H1 (cell line): ENCODE measurements around the gene NAA38. TPM values are rescaled to one million over a fixed set of nuclear protein-coding genes. Genes with fewer than 3 reads are reported as not detected.

Experiments used
- BCL11A ChIP-seq, 2 experiments: IDR thresholded peaks; one replicate each; pipeline ENCODE4 v1.6.1; 2011; ENCODE audit warnings: low read depth in 2 of 2, low read length in 2 of 2, mild to moderate bottlenecking in 2 of 2
- CEBPB ChIP-seq: IDR thresholded peaks from 2 replicates; pipeline ENCODE4 v1.6.1; 2012; ENCODE audit warnings: low read depth, low read length
- EP300 ChIP-seq, 2 experiments: IDR thresholded peaks; 1 replicate in 1 of 2; 2 replicates in 1 of 2; pipeline ENCODE4 v1.6.1; 2011 to 2012; ENCODE audit warnings: low read depth in 2 of 2, low read length in 2 of 2, mild to moderate bottlenecking in 2 of 2, borderline replicate concordance in 1 of 2, inconsistent platforms in 1 of 2, moderate library complexity in 1 of 2
- EZH2 ChIP-seq: fragments of 200-600 bp; sonication (generic); IDR thresholded peaks from 2 replicates; pipeline ENCODE4 v1.7.1; 2012; ENCODE audit warnings: low read depth, mild to moderate bottlenecking, moderate library complexity, low read length, inconsistent platforms; ENCODE audit not compliant: severe bottlenecking
- HDAC2 ChIP-seq, 2 experiments: fragments of 300-600 bp in 1 of 2; sonication (generic) in 1 of 2; IDR thresholded peaks; 2 replicates each; pipeline ENCODE4 v1.6.1; 2011 to 2012; ENCODE audit warnings: low read depth in 2 of 2, low read length in 2 of 2, mild to moderate bottlenecking in 2 of 2, moderate library complexity in 2 of 2, borderline replicate concordance in 1 of 2, inconsistent platforms in 1 of 2
- JUND ChIP-seq: IDR thresholded peaks from 2 replicates; pipeline ENCODE4 v1.6.1; 2011; ENCODE audit warnings: mild to moderate bottlenecking, improper control_type of control experiment, low read length
- KDM5A ChIP-seq: fragments of 200-600 bp; IDR thresholded peaks from 2 replicates; pipeline ENCODE4 v1.7.1; 2012; ENCODE audit warnings: mild to moderate bottlenecking, low read length, inconsistent platforms, mixed read lengths
- POU5F1 ChIP-seq: IDR thresholded peaks from 2 replicates; pipeline ENCODE4 v1.6.1; 2011; ENCODE audit warnings: low read depth, mild to moderate bottlenecking, low read length, moderate library complexity
- RBBP5 ChIP-seq: IDR thresholded peaks from 2 replicates; pipeline ENCODE4 v1.7.1; 2012; ENCODE audit warnings: low read depth, mild to moderate bottlenecking, inconsistent platforms, low read length, moderate library complexity, borderline replicate concordance
- SIN3A ChIP-seq, 2 experiments: IDR thresholded peaks in 1 of 2; conservative IDR thresholded peaks in 1 of 2; 2 replicates each; pipeline ENCODE4 v1.6.1; 2011 to 2012; ENCODE audit warnings: low read length in 2 of 2, improper control_type of control experiment in 1 of 2, low read depth in 1 of 2, mild to moderate bottlenecking in 1 of 2
- SIRT6 ChIP-seq: IDR thresholded peaks from one replicate; pipeline ENCODE4 v1.7.1; 2012; ENCODE audit warnings: low read length, inconsistent platforms
- SIX5 ChIP-seq: IDR thresholded peaks from 2 replicates; pipeline ENCODE4 v1.6.1; 2011; ENCODE audit warnings: mild to moderate bottlenecking, low read depth, low read length
- SP1 ChIP-seq: IDR thresholded peaks from 2 replicates; pipeline ENCODE4 v1.6.1; 2011; ENCODE audit warnings: low read depth, low read length
- SP2 ChIP-seq: IDR thresholded peaks from 2 replicates; pipeline ENCODE4 v1.6.1; 2012; ENCODE audit warnings: mild to moderate bottlenecking, low read length, inconsistent platforms
- SRF ChIP-seq: IDR thresholded peaks from 2 replicates; pipeline ENCODE4 v1.6.1; 2011; ENCODE audit warnings: mild to moderate bottlenecking, low read depth, low read length, moderate library complexity
- SUZ12 ChIP-seq: fragments of 200-600 bp; sonication (generic); IDR thresholded peaks from 2 replicates; pipeline ENCODE4 v1.6.1; 2012; ENCODE audit warnings: mild to moderate bottlenecking, inconsistent platforms, low read length, moderate library complexity, mixed read lengths
- TEAD4 ChIP-seq: IDR thresholded peaks from 2 replicates; pipeline ENCODE4 v1.6.1; 2012; ENCODE audit warnings: low read depth, low read length, inconsistent platforms, mixed read lengths
- YY1 ChIP-seq: IDR thresholded peaks from 2 replicates; pipeline ENCODE4 v1.6.1; 2011; ENCODE audit warnings: low read depth, mild to moderate bottlenecking, low read length
- polyA plus RNA-seq, 7 experiments: library from polyadenylated mRNA; depleted of rRNA in 3 of 7; stranded (reverse) in 5 of 7; unstranded in 2 of 7; fragments of >200 nt in 5 of 7; fragments of 200-250 nt in 2 of 7; gene quantifications; 1 replicate in 5 of 7; 2 replicates in 1 of 7; 4 replicates in 1 of 7; pipeline versions ENCODE4 v1.2.1 to v1.2.3, GENCODE V29; 2011 to 2013; ENCODE audit warnings: missing spikeins in 2 of 7, mixed read lengths in 2 of 7
- total RNA-seq: library from RNA; stranded (reverse); fragmentation: NEBNext Ultra II Directional; extraction: Animal tissue kit (Norgen Biotek cat#: 25700); gene quantifications from 2 replicates; pipeline ENCODE4 v1.2.1, GENCODE V29; 2021
- TF ChIP-seq, protein P1 (sequence below): IDR thresholded peaks from 2 replicates; pipeline ENCODE4 v1.6.1; 2011; ENCODE audit warnings: low read length, improper control_type of control experiment
- TF ChIP-seq, protein P2 (sequence below): IDR thresholded peaks from 2 replicates; pipeline ENCODE4 v1.6.1; 2012; ENCODE audit warnings: inconsistent platforms
- TF ChIP-seq, protein P3 (sequence below): IDR thresholded peaks from 2 replicates; pipeline ENCODE4 v1.6.1; 2011; ENCODE audit warnings: low read depth, mild to moderate bottlenecking, low read length; ENCODE audit not compliant: insufficient read depth

The NAA38 gene
- total and polyA plus RNA-seq, 2 of the 8 experiments (the other 6 are each of a cell fraction or from before 2014, with no cell fraction given) = 30.2 to 109 TPM

DNA sequence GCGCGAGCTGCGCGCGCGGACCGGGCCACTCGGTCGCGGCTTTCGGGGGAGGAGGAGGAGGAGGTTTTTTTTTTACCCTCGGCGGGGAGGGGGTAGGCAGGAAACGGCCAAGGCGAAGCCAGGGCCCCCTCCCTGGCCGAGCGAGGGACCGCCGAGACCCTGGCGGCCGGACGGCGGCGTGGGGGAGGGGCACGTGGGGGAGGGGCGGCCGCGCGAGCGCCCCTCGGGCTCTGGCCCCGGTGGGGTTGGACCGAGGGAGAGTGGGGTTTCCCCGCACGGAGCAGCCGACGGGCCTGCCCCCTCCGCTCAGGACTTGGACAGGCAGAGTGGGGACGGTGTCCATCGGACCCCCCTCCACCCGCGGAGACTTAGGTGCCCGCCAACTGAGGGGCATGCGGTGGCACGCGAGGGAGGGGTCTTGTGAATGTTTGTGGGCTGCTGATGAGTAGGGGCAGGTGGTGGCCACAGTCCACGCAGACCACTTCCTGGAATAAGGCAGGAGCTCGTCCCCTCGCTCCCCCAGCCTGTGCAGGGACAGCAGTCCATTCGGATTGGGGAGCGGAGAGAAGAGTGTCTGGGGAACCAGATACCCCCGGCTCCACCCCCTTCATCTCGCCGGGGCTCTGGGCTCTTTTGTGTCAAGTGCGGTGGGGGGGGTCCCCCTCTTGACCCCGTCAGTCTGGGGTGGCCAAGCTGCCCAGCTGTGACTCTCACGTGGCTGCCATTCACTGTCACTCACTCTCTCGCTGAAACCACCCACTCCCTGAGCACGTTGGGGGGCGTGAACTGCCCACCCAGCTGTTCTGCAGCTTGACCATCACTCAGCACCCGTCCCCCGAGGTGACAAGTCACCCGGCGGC is 28.2 kb upstream of the NAA38 start (continued):
- TF ChIP-seq KDM5A (no peak), SP1 (no peak), SIX5 (no peak), SP2 (no peak), EP300 (IDR thresholded peaks at IDR 0.05; ENCODE audit: borderline replicate concordance in 1 of 2, low read depth in 2 of 2, low read length in 2 of 2) (no peak), JUND (no peak), CEBPB (no peak), TEAD4 (no peak), POU5F1 (no peak), YY1 (no peak), SIRT6 (no peak), EZH2 (no peak), SRF (no peak), SIN3A (conservative IDR thresholded peaks at IDR 0.05 in 1 of 2, IDR thresholded peaks at IDR 0.05 in 1 of 2; ENCODE audit: low read depth in 1 of 2, low read length in 2 of 2) (peak; percentile 38 to 72; a peak in 2 of 4 replicates), SUZ12 (peak; percentile 36; the same call in 1 of the 2 replicates), BCL11A (IDR thresholded peaks at IDR 0.05; ENCODE audit: low read depth in 2 of 2, low read length in 2 of 2) (no peak), RBBP5 (peak; percentile 44; the same call in 1 of the 2 replicates), HDAC2 (IDR thresholded peaks at IDR 0.05; ENCODE audit: borderline replicate concordance in 1 of 2, low read depth in 2 of 2, low read length in 2 of 2) (0 out of 4 replicates have a peak, but pooled peaks of 1 of the 2 experiments have one; percentile 37)
- TF ChIP-seq, protein P1, sequence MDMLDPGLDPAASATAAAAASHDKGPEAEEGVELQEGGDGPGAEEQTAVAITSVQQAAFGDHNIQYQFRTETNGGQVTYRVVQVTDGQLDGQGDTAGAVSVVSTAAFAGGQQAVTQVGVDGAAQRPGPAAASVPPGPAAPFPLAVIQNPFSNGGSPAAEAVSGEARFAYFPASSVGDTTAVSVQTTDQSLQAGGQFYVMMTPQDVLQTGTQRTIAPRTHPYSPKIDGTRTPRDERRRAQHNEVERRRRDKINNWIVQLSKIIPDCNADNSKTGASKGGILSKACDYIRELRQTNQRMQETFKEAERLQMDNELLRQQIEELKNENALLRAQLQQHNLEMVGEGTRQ = no peak
- TF ChIP-seq, protein P2, sequence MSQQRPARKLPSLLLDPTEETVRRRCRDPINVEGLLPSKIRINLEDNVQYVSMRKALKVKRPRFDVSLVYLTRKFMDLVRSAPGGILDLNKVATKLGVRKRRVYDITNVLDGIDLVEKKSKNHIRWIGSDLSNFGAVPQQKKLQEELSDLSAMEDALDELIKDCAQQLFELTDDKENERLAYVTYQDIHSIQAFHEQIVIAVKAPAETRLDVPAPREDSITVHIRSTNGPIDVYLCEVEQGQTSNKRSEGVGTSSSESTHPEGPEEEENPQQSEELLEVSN = peak; percentile 27; the same call in 1 of the 2 replicates
- TF ChIP-seq, protein P3, sequence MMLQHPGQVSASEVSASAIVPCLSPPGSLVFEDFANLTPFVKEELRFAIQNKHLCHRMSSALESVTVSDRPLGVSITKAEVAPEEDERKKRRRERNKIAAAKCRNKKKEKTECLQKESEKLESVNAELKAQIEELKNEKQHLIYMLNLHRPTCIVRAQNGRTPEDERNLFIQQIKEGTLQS = no peak
